A549 (cell line): ENCODE measurements around the gene SLC12A7. TPM values are rescaled to one million over a fixed set of nuclear protein-coding genes. Genes with fewer than 3 reads are reported as not detected.
A peak's percentile ranks its signal among the peaks of the same experiment; 100 is the strongest.

Experiments used
- ATAC-seq, 2 experiments: fragments of 200-7000 bp in 1 of 2; fragments of >200 bp in 1 of 2; cut with Nextera tagmentation in 1 of 2; cut with Tn5 transposase in 1 of 2; 3 replicates each; pipeline versions ENCODE4 v1.8.0 to v1.9.1; 2018 to 2020; ENCODE audit warnings: mild to moderate bottlenecking in 1 of 2, moderate library complexity in 1 of 2
- CTCF ChIA-PET: fragments of 300-600 bp; sonication (Branson Sonifier 250); formaldehyde crosslinking; extraction: SDS; loops from one replicate; lab custom pipeline; 2021; ENCODE audit warnings: antibody characterized with exemption, inconsistent platforms; lab: Yijun Ruan, JAX
- POLR2A ChIA-PET: fragments of 350-600 bp; formaldehyde crosslinking; extraction: SDS; loops from one replicate; lab custom pipeline; 2021; ENCODE audit warnings: antibody characterized with exemption, inconsistent platforms; lab: Yijun Ruan, JAX
- DNase-seq, 2 experiments: peaks; one replicate each; pipeline versions ENCODE4 v3.0.0 to v3.0.0-alpha.2; 2011 to 2016; ENCODE audit warnings: low read depth in 1 of 2, low spot score in 1 of 2
- FAIRE-seq: peaks from 2 replicates; lab custom pipeline; 2011; peaks lifted over from hg19 to GRCh38; lab: Jason Lieb, UNC
- H3K27ac ChIP-seq, 2 experiments: fragments of >200 bp; sonication (Bioruptor Twin); formaldehyde crosslinking; 3 replicates each; pipeline ENCODE4 v1.5.1; 2016 to 2017
- H3K4me1 ChIP-seq: fragments of >200 bp; sonication (Bioruptor Twin); formaldehyde crosslinking; 3 replicates; pipeline ENCODE4 v1.6.1; 2016
- H3K4me2 ChIP-seq: fragments of >200 bp; sonication (Bioruptor Twin); formaldehyde crosslinking; 3 replicates; pipeline ENCODE4 v1.6.1; 2016
- H3K4me3 ChIP-seq: fragments of >200 bp; sonication (Bioruptor Twin); formaldehyde crosslinking; 3 replicates; pipeline ENCODE4 v1.5.1; 2016
- H3K9me3 ChIP-seq: fragments of >200 bp; sonication (Bioruptor Twin); formaldehyde crosslinking; 3 replicates; pipeline ENCODE4 v1.6.1; 2016
- ATOH8 ChIP-seq: fragments of 250-450 bp; sonication (Bioruptor Pico); IDR thresholded peaks from 2 replicates; pipeline ENCODE4 v1.5.0; 2020; ENCODE audit warnings: low read depth, mild to moderate bottlenecking, moderate library complexity
- BHLHE40 ChIP-seq: IDR thresholded peaks from 2 replicates; pipeline ENCODE4 v1.6.1; 2012; ENCODE audit warnings: low read depth, low read length, inconsistent platforms
- CBX2 ChIP-seq: fragments of 200-600 bp; sonication (generic); IDR thresholded peaks from 2 replicates; pipeline ENCODE4 v1.6.1; 2016; ENCODE audit warnings: low read depth, mild to moderate bottlenecking, borderline replicate concordance
- CBX8 ChIP-seq: fragments of 200-600 bp; sonication (generic); IDR thresholded peaks from 2 replicates; pipeline ENCODE4 v1.6.1; 2016
- EHF ChIP-seq: fragments of 250-450 bp; sonication (Bioruptor Pico); IDR thresholded peaks from 2 replicates; pipeline ENCODE4 v1.5.0; 2020; ENCODE audit warnings: mild to moderate bottlenecking
- FOXS1 ChIP-seq: fragments of 250-450 bp; sonication (Bioruptor Pico); IDR thresholded peaks from 2 replicates; pipeline ENCODE4 v1.5.0; 2020; ENCODE audit warnings: mild to moderate bottlenecking, moderate library complexity
- GATA3 ChIP-seq: IDR thresholded peaks from 2 replicates; pipeline ENCODE4 v1.6.1; 2012; ENCODE audit warnings: borderline replicate concordance
- HOXB13 ChIP-seq: fragments of 250-450 bp; sonication (Bioruptor Pico); IDR thresholded peaks from 2 replicates; pipeline ENCODE4 v1.5.0; 2020; ENCODE audit warnings: low read depth, mild to moderate bottlenecking, moderate library complexity
- JUN ChIP-seq, 2 experiments: fragments of >200 bp; sonication (Bioruptor Twin); formaldehyde crosslinking; IDR thresholded peaks; 2 replicates in 1 of 2; 3 replicates in 1 of 2; pipeline ENCODE4 v1.6.1; 2016 to 2017
- JUNB ChIP-seq: fragments of >200 bp; sonication (Bioruptor Twin); formaldehyde crosslinking; IDR thresholded peaks from 2 replicates; pipeline ENCODE4 v1.6.1; 2016
- KDM1A ChIP-seq: fragments of 200-600 bp; sonication (generic); IDR thresholded peaks from 2 replicates; pipeline ENCODE4 v1.6.1; 2016; ENCODE audit warnings: low read depth, mild to moderate bottlenecking
- MAZ ChIP-seq: fragments of 150-350 bp; IDR thresholded peaks from 2 replicates; pipeline ENCODE4 v1.6.1; 2014; ENCODE audit warnings: antibody characterized with exemption, low read depth, low read length, borderline replicate concordance
- NFE2L2 ChIP-seq: fragments of 150-350 bp; conservative IDR thresholded peaks from 2 replicates; pipeline ENCODE4 v1.6.1; 2014; ENCODE audit warnings: low read length
- NPAS2 ChIP-seq: fragments of 250-450 bp; sonication (Bioruptor Pico); IDR thresholded peaks from 2 replicates; pipeline ENCODE4 v1.8.0; 2022; ENCODE audit warnings: mild to moderate bottlenecking, moderate library complexity, borderline replicate concordance
- PHF8 ChIP-seq: fragments of 200-600 bp; sonication (generic); IDR thresholded peaks from 2 replicates; pipeline ENCODE4 v1.6.1; 2016; ENCODE audit warnings: low read depth, mild to moderate bottlenecking, antibody characterized with exemption, moderate library complexity, borderline replicate concordance
- POLR2A ChIP-seq: IDR thresholded peaks from 2 replicates; pipeline ENCODE4 v1.6.1; 2012; ENCODE audit warnings: mild to moderate bottlenecking, low read length
- RAD21 ChIP-seq, 2 experiments: fragments of >200 bp in 1 of 2; sonication (Bioruptor Twin) in 1 of 2; formaldehyde crosslinking in 1 of 2; IDR thresholded peaks in 1 of 2; conservative IDR thresholded peaks in 1 of 2; 2 replicates in 1 of 2; 3 replicates in 1 of 2; pipeline ENCODE4 v1.6.1; 2012 to 2018; ENCODE audit warnings: inconsistent platforms in 1 of 2
- RARB ChIP-seq: fragments of 250-450 bp; sonication (Bioruptor Pico); IDR thresholded peaks from 2 replicates; pipeline ENCODE4 v1.8.0; 2021; ENCODE audit warnings: mild to moderate bottlenecking, moderate library complexity
- RCOR1 ChIP-seq: fragments of 150-350 bp; IDR thresholded peaks from 2 replicates; pipeline ENCODE4 v1.6.1; 2014; ENCODE audit warnings: antibody characterized with exemption, low read length, low read depth
- RNF2 ChIP-seq: fragments of 200-600 bp; sonication (generic); IDR thresholded peaks from 2 replicates; pipeline ENCODE4 v1.6.1; 2016; ENCODE audit warnings: low read depth, mild to moderate bottlenecking, antibody characterized with exemption, moderate library complexity, borderline replicate concordance
- SMC3 ChIP-seq: fragments of >200 bp; sonication (Bioruptor Twin); formaldehyde crosslinking; IDR thresholded peaks from 3 replicates; pipeline ENCODE4 v1.6.1; 2018; ENCODE audit warnings: inconsistent platforms
- TFCP2L1 ChIP-seq: fragments of 250-450 bp; sonication (Bioruptor Pico); IDR thresholded peaks from 2 replicates; pipeline ENCODE4 v1.5.0; 2021; ENCODE audit warnings: mild to moderate bottlenecking
- ZNF302 ChIP-seq: fragments of 250-450 bp; sonication (Bioruptor Pico); IDR thresholded peaks from 2 replicates; pipeline ENCODE4 v1.9.0; 2021; ENCODE audit warnings: inconsistent platforms, mild to moderate bottlenecking, moderate library complexity
- WGBS: methylation state at CpG from one replicate; pipeline ENCODE4 v1.1.6; 2017; ENCODE audit errors: missing lambda C conversion rate; 5-methylcytosine and 5-hydroxymethylcytosine counted together
- polyA plus RNA-seq, 4 experiments: library from polyadenylated mRNA; depleted of rRNA in 3 of 4; stranded (reverse); fragments of >200 nt; fragmentation: RNase III in 1 of 4; extraction: RNeasy Plus Mini Kit Qiagen cat#74134 plus additional on column Dnase treatment in 1 of 4; gene quantifications; 2 replicates in 3 of 4; 3 replicates in 1 of 4; pipeline ENCODE4 v1.2.3, GENCODE V29; 2011 to 2017

Gene SLC12A7
- polyA plus RNA-seq, 2 of the 4 experiments (the other 2 are of a cell fraction): 11.2 to 22.5 TPM

- 89% methylated on average over 11 of the region's 15 CpGs for WGBS
- Histone ChIP-seq H3K4me2 (no peak overlapping the region), H3K9me3 (no peaks in the 10 kb centered on the region), H3K4me3 (no peak overlapping the region), H3K4me1 (no peaks in the 10 kb centered on the region), H3K27ac (no peak overlapping the region)
- ChIA-PET POLR2A (no interaction called here), CTCF (interaction anchor here (2.8 kb wide), 1 partner anchor 16 kb away, joined by 7 read pairs; no protein-coding TSS in a partner anchor)
- DNase-seq (no peak), ATAC-seq (no peak), FAIRE-seq (no peak)
- TF ChIP-seq FOXS1 (no peak), CBX8 (no peak)
These were observed 42.2 kb downstream of the SLC12A7 start for GRCh38 chr5:1069720-1070088.

- ATAC-seq (peak; percentile 9 to 17; a peak in 1 of 6 replicates), FAIRE-seq (no peak), DNase-seq (no peak)
- Histone ChIP-seq H3K4me2 (no peak overlapping the region), H3K4me1 (no peaks in the 10 kb centered on the region), H3K4me3 (no peak overlapping the region), H3K9me3 (no peaks in the 10 kb centered on the region), H3K27ac (no peak overlapping the region)
- TF ChIP-seq MAZ: no peak
- no peak for TF ChIP-seq KDM1A
- no peak for TF ChIP-seq TFCP2L1 (CRISPR knock-in tag)
- no peak for TF ChIP-seq CBX2
- TF ChIP-seq NFE2L2: no peak
- no peak for TF ChIP-seq JUN (IDR thresholded peaks at IDR 0.05)
- no peak for TF ChIP-seq BHLHE40
- TF ChIP-seq PHF8: no peak
- TF ChIP-seq HOXB13 (CRISPR knock-in tag): no peak
- TF ChIP-seq RCOR1: no peak
- TF ChIP-seq EHF (CRISPR knock-in tag): no peak
- no peak for TF ChIP-seq JUNB
- no peak for TF ChIP-seq NPAS2 (CRISPR knock-in tag)
- TF ChIP-seq SMC3: no peak
- TF ChIP-seq RAD21 (conservative IDR thresholded peaks at IDR 0.05 in 1 of 2, IDR thresholded peaks at IDR 0.05 in 1 of 2): no peak
- TF ChIP-seq GATA3: no peak
- TF ChIP-seq ZNF302 (CRISPR knock-in tag): no peak
- ChIA-PET CTCF (interaction anchor here (1.1 to 2.8 kb wide), 4 partner anchors 16 to 105 kb away, joined by 3 to 7 read pairs (median 4); no protein-coding TSS in a partner anchor), POLR2A (no interaction called here)
- 87% methylated on average over 23 of the region's 33 CpGs for WGBS
These were observed 42.8 kb downstream of the SLC12A7 start for GRCh38 chr5:1068895-1069719.

GRCh38 chr5:1068204-1068894 is 43.5 kb downstream of the SLC12A7 start:
- DNase-seq (no peak), ATAC-seq (no peak), FAIRE-seq (no peak)
- Histone ChIP-seq H3K4me2 (no peak overlapping the region), H3K4me1 (no peaks in the 10 kb centered on the region), H3K4me3 (no peak overlapping the region), H3K9me3 (no peaks in the 10 kb centered on the region), H3K27ac (no peak overlapping the region)
- CTCF ChIA-PET: interaction anchor here (0.8 to 2.8 kb wide), 7 partner anchors 11 to 106 kb away, joined by 3 to 7 read pairs (median 4); no protein-coding TSS in a partner anchor
- no peak for TF ChIP-seq RNF2
- no peak for TF ChIP-seq ATOH8 (CRISPR knock-in tag)
- no peak for TF ChIP-seq RAD21 (conservative IDR thresholded peaks at IDR 0.05 in 1 of 2, IDR thresholded peaks at IDR 0.05 in 1 of 2)
- no peak for TF ChIP-seq POLR2A
- TF ChIP-seq RARB: no peak
- 91% methylated on average over 34 of the region's 34 CpGs for WGBS
- POLR2A ChIA-PET: no interaction called here
